HG03442 (cell line): ENCODE measurements around the gene PALD1.
"Not testable (repeated sequence)": the region's sequence is repeated elsewhere in the genome, so short reads cannot be mapped to it uniquely, and the experiment has no call there.

Experiments used
- ATAC-seq: cut with Tn5 transposase; IDR thresholded peaks from one replicate; pipeline ENCODE4 v1.9.1; 2021; ENCODE audit warnings: mild to moderate bottlenecking, moderate library complexity; ENCODE audit not compliant: unreplicated experiment

The PALD1 gene

DNA sequence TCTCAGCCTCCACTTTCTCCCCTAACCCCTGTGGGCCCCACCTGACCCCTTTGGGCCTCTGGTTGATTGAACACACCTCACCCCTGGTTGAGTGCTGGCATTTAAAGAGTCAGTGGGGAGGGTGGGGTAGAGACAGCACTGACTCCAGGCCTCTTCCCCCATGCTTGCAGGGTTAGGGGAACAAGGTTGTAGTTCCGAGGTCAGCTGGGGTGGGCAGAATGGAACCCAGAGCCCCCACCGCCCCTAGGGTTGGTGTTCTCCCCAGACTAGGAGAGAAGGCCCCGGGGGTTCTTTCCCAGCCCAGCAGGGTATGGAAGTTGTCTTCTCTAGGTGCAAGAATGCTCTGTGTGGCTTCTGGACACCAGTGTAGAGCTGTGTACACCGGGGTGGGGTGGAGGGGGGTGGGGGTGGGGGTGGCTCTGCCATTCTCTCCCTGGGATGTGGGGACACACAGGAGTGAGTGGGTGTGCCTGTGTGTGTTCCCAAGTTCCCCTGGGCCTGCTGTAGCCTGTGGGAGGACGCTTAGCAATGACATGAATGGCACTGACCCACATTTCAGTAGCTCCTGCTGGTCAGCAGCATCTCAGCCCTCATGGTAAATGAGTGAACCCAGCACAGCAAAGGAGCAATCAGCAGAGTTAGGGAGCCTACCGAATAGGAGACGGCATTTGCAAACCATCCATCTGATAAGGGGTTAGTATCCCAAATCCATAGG is 90.4 kb downstream of the PALD1 start:
- ATAC-seq, result no peak

DNA sequence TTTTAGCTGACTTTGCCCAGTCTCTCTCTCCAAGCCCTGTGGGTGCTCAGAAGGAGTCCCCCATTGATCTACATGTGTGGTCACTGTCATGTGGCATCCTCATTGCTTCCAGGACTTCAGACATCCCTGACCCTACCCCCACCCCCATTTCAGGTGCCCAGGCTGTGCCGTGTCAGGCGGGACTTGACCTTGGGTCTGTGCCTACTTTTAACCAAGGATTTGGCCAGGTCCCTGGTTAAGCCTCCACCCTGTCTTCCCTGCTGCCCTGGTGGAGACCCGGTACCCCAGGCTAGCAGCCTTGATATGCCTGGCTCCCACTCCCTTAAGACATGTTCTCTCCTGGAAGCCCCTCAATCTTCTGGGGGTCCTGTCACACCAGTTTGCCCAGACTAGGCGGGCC is 92.7 kb downstream of the PALD1 start:
- no peak for ATAC-seq

DNA sequence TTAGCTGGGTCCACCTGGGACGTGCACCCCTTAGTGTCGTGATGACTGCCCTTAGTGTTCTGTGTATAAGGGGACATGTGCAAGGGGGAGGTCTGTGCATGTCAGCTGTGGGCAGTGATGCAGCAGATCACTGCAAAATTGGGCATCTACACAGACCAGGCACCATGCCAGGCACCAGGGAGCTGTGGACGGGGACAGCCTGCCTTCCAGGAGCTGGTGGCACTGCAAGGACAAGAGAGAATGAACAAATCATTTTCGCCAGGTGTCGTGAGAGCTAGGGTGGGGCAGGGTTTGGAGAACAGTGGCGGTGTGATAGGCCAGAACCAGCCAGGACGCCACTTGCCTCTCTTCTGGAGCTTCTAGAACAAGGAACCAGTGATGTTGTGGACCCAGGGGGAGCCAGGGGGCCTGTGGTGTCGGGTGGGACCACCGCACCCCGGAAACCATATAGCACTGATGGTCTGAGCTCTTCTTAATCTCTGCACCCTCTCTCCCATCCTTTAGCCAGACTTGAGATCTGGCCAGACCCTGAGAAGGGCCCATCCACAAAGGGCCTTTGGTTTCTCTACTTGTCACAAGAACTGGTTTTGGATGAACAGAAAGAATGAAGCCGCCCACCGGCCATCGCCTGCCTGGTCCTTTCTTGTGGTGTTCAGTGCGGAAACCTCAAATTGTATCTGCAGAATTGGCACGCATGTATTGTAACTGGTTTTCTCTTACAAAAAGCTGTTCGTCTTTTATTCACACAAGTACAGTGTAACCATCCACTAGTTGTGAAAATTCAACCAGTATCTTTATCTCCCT is 93.3 kb downstream of the PALD1 start:
- ATAC-seq, result no peak

DNA sequence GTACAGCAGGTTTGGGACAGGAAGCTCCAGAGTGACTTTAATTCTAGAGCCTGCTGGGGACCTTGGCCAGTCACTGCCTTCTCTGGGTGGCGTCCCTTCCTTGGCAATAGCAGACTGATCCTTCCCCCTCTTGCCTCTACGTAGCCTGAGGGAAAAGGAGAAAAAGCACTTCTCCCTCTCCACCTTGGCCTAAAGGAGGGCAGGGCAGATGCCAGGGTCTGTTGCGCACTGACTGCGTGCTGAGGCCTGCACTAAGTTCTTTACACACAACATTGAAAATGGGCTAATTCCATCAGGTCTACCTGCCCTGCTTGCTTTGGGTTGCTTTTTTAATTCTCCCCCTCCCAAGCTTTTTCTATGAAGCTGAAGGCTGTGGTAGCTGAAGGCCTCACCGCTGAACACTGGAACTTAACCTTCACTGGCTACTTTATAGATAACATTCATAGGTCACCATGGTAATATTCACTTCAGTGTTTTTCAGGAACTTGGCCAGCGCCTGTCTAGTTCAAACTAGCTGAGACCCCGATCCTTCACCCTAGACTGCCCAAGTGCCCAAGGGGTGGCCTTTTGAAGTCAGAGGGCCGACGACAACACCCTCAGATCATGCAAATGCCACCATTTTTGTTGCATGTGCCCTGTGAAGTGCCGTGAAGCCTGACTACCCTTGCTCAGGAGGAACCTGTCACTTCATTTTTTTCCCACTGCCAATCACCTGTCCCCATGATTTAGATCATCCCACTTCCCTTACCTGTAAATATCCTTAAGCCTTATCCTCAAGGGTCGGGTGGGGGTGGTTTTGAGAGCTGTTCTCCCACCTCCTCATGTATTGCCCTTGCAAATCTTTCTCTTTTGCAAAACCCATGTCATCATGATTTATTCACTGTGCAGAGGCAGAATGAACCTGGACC is 95.3 kb downstream of the PALD1 start:
- ATAC-seq, result no peak

DNA sequence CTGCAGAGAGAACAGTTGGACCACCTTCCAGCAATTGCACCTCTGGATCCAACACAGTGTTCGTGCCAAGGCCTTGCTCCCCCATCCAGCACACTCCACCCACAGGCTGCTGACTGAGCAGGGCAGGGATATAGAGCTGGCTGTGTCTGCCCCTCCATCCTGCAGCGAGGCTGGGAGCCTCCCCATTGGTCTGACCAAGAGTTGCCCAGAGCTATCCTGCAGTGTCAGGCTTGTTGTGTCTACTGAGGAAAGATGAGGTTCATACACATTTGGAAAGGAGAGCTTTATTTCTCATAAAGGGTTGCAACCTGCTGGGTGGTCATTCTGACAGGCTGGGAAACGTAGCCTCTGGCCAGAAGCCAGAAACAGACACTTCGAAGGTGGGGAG is 96.9 kb downstream of the PALD1 start:
- no peak for ATAC-seq

DNA sequence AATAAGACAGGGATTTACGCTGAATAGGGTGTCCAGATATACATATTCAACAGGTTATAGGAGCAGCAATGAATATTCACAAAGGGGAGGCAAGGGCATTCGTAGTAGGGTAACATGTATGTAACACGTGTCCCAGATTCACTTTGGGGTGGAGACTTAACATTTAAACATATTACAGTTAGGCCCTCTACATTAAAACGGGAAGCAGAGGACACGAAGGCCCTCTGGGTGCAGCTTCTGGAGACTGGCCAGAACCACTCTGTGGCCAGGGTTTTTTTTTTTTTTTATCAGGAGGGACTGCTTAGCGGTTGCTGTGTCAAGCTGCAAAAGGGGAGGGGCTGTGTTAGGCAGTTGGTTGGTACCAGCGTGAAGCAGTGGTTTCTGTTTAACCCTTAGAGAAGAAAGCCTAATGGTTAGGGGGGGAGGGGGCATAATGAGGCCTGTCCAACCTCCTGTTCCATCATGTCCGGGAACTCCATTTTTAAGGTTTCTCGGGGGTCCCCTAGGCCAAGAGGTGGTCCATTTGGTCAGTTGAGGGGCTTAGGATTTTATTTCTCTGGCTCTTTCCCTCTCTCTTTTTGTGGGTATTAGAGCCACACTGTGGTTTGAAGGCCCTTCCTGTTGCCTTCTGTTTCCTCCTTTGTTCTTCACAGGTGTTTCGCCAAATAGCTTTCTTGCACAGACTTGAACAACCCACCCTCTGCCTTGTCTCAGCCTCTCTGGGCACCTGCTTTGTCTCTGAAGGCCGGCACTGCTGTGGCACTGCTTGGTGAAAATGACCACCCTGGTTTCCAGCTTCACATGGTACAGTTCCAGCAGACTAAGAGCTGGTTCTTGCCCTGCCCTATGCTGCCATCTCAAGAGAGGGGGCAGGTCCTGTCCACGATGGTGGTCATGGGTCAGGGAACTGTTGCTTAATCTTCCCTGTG is 97.6 kb downstream of the PALD1 start:
- ATAC-seq, result peak; percentile 41

DNA sequence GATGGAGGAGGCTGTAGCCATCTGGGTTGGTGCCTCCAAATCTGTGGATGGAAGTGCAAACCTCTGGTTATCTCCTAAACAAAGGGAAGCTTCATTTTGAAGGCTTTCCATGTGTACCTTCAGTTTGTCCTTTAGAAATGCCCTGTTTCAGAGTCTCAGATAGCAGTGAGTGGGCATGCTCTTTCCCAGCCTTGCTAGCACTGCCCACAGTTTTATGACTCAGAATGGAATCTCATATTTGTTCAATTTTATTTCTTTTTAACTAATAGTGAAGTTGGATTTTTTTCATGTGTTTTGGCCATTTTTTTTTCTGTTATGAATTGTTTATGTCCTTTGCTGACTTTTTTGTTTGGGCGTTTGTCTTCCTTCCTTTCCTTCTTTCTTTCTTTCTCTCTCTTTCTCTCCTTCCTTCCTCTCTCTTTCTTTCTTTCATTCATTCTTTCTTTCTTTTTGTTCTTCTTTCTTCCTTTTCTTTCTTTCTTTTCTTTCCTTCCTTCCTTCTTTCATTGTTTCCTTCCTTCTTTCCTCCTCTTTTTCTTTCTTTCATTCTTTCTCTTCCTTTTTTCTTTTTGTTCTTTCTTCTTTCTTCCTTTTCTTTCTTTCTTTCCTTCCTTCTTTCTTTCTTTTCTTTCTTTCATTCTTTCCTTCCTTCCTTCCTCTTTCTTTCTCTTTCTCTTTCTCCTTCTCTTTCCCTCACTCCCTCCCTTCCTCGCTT is 98.4 kb downstream of the PALD1 start:
- no peak for ATAC-seq

DNA sequence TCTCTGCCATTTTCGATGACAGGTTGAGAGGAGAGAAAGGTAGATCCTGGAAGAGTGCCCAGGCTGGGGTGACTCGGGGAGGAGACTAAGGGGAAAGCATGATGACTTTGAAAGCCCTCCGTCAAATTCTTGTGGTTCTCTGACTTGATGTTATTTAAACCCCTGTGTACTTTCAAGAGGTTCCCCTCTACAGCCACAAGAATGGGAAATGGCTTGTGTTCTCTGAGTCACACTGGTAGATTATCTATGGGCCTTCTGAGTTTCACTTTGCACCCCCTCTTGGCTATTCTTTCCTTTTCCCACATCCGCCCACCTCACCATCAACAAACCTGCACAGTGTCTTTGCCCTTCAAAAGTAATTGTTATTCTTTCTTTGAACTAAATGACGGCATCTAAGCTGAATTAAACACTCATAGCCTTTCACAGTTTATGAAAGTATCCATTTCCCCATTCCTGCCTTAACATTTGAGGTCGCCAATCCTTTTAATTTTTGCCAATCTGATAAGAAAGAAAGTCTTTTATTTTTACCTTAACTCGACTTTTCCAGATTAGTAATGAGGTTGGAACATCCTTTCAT is 99.9 kb downstream of the PALD1 start:
- ATAC-seq, result peak; percentile 70

DNA sequence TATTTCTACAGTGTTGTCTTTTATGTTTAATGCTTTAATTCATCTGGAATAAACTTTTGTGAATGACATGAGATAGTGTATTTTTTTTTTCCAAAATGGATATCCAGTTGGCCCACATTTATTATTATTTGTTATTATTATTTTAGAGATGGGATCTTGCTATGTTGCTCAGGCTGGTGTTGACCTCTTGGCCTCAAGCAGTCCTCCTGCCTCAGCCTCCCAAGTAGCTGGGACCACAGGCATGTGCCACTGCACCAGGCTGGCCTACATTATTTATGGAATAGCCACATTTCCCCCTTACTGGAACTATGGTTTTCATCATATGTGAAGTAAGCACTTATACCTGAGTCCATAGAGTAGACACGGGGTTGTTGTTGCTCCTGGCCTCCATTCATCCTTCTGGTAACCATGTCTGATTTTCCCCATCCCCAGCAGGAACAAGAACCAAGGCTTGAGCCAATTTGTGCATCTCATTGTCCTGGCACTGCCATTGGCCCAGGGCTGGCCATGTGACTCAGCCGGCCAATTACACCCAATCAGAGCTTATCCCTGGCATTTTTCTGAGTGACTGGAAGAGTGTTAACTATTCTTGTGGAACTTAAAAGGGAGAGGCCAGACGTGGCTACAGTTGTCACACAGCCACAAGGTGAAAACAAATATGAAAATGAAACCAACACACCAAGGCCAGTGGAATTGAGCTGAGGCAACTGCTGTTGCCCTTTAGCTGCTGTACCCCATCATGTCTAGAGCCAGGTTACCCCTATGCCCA is 100.9 kb downstream of the PALD1 start:
- ATAC-seq, result no peak

DNA sequence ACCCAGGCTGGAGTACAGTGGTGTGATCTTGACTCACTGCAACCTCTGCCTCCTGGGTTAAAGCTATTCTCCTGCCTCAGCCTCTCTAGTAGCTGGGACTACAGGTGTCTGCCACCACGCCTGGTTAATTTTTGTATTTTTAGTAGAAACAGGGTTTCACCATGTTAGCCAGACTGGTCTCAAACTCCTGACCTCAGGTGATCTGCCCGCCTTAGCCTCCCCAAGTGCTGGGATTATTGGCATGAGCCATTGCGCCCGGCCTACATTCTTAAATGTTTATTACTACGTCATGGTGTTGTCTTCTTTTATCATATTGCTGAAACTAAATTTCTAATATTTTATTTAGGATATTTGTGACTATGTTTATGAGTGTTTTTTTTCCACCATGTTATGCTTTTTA is 102.6 kb downstream of the PALD1 start:
- ATAC-seq, result not testable (repeated sequence)

DNA sequence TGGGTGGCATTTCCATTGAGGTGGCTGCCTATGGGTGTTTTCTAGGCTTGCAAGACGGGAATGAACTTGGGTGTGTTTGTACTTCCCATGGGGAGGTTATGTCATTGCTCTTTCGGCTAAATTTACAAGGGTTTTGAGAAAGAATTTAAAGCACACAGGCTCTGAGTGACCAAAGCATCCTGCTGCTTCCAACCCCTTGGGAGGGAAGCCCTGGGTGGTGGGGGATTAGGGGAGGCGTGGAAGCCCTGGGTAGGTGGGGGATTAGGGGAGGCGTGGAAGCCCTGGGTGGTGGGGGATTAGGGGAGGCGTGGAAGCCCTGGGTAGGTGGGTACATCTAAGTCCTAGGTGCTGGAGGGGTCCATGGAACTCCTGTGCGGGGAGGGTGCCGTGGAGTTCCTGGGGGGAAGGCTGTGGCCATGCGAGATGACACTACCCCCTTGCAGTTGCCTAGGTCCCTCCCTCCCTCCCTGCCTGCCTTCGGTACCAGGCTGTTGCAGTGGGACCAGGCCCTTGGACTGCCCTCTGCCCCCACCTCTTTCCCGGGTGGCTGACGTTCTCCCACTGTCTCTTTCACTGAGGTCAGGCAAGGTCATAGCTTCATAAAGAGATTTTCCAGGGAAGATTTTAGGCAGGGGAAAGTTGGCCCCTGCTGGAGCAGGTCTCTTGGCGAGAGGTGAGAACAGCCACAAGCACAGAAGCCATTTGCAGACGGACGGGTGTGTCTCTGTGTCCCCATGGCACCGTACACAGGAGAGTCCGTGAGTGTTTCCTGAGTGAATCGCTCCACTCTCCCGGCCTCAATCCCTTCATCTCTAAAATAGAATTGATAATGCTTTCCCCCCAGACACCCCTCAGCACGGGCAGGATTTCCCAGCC is 104.5 kb downstream of the PALD1 start:
- ATAC-seq, result no peak

DNA sequence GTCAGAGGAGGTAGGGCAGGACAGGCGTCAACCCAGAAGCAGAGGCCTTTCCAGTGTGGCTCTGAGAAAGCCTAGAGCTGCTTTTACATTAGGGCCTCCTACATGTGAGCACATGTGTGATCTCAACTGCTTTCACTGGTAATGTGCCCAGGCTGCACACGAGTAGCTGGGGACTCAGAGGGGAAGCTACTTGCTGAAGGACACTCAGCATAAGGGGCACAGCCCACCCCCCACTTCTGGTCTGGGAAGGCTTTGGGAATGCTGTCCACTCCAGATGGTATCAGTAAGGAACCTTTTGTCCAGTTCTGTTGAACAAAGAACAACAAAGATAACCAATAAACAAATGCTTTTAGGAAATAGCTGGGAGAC is 105.1 kb downstream of the PALD1 start:
- ATAC-seq, result no peak

DNA sequence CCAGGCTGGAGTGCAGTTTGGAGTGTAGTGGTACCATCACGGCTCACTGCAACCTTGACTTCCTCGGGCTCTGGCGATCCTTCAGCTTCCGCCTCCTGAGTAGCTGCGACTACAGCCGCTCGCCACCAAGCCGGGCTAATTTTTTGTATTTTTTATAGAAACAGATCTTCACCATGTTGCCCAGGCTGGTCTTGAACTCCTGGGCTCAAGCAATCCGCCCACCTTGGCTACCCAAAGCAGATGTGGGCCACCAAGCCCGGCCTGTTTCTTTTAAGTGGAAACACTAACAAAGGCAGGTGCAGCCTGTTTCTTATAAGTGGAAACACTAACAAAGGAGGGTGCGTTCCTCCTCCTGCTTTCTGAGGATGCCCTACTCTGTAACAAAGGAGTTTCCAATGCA is 105.8 kb downstream of the PALD1 start:
- no peak for ATAC-seq

DNA sequence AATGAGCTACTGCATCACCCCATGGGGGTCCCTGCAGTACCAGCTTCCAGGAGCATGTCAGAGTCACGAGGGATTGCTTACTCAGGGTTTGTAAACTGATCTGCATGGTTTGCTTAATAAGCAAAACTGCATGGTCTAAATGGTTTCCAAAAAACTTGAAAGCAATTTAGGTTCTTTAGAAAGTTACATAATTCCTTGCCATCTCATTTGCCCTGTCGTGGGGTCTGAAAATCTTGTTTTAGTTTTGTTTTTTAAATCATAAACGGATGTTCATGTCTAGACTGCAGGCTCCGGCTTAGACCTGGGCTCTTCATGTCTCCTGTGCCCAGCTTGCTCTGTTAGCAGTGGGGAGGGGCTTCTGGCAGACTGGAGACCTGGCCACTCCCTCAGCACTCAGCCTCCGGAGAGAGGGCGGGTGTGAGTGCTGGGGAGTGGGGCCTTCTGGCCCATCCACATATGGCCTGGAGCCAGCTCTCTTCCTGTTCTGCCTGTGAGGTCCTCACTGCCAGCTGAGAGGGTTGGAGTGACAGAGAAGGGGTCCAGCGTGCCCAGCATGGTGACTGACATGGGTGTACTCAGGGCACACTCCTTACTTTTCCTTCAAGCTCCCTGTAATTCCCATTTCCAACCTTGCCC is 106.5 kb downstream of the PALD1 start:
- ATAC-seq, result no peak

DNA sequence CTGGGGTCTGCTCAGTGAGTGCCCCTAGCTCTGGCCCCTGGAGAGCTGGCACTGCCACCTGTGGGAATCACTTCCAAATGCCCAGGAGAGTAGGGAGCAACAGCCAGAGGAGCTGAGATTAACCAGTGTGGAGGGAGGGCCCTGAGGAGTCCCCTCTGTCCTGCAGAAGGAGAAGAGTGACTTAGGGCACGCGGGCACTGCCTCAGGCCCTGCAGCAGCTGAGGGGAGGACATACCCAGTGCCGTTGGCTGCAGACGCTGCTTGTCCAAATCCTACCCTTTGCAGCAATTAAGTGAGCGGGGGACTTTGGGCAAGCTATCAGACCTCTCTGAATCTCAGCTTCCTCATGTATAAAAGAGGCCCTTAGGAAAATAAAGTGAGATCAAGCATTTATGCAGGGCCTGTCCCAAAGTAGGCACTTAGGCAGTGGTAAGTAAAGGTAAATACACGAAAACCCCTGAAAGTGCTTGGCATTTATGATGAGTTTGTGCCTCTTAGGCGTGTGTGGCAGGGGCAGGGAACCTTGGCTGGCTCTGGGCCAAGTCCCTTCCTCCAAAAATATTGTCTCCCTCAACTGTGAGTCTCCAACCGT is 107.1 kb downstream of the PALD1 start:
- ATAC-seq, result no peak

DNA sequence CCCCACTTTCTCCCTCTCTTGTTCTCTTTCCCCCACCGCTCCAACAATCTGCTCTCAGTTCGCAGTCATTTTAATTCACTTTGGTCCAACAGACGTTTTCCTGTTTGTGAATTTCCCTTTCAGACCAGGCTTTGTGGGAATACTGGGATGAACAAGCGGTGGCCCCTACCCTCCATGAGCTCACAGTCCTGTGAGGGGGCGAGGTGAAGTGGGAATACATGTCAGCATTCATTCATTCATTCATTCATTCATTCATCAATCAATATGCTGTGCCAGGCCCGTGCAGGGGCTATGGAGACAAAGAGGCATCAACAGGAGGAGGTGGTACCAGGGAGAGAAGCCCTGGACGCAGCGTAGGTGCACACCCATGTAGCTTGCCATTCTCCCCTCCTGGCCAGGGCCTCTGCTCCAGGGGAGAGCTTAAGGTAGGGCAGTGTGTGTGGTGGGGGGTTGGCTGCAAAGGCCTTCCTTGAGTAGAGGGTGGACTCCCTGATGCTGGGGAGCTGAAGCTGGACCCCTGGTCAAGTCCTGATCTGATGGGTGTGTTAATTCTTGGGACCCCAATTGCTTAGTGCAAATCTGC is 107.9 kb downstream of the PALD1 start:
- no peak for ATAC-seq
